ENCODE results near the gene LYST.

DNA sequence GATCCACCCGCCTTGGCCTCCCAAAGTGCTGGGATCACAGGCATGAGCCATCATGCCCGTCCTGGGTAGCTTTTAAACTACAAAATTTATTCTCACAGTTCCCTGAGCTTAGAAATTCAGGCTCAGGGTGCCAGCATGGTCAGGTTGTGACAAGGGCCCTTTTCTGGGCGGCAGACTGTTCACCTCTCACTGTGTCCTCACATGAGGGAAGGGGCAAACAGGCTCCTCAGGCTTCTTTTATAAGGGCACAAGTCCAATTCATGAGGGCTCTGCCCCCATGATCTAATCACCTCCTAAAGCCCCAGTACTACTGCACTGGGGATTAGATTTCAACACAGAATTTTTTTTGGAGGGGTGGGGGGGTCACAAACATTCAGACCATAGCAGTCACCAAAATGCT is 253.9 kb downstream of the LYST start:
- no peak for TF ChIP-seq POLR2A (IDR thresholded peaks at IDR 0.05; ENCODE audit: low read depth)
- TF ChIP-seq, protein P1, sequence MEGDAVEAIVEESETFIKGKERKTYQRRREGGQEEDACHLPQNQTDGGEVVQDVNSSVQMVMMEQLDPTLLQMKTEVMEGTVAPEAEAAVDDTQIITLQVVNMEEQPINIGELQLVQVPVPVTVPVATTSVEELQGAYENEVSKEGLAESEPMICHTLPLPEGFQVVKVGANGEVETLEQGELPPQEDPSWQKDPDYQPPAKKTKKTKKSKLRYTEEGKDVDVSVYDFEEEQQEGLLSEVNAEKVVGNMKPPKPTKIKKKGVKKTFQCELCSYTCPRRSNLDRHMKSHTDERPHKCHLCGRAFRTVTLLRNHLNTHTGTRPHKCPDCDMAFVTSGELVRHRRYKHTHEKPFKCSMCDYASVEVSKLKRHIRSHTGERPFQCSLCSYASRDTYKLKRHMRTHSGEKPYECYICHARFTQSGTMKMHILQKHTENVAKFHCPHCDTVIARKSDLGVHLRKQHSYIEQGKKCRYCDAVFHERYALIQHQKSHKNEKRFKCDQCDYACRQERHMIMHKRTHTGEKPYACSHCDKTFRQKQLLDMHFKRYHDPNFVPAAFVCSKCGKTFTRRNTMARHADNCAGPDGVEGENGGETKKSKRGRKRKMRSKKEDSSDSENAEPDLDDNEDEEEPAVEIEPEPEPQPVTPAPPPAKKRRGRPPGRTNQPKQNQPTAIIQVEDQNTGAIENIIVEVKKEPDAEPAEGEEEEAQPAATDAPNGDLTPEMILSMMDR (IDR thresholded peaks at IDR 0.05) = no peak
